ENCODE measurements around the gene SEPTIN10.

SEPTIN10 gene

GRCh38 chr2:109493176-109493935, 120.4 kb downstream of the SEPTIN10 start:
- DNase-seq: no peak

Measured in GDM1 (cell line).